ENCODE results near the gene RGS7.
"Not testable (repeated sequence)": the region's sequence is repeated elsewhere in the genome, so short reads cannot be mapped to it uniquely, and the experiment has no call there.

DNA sequence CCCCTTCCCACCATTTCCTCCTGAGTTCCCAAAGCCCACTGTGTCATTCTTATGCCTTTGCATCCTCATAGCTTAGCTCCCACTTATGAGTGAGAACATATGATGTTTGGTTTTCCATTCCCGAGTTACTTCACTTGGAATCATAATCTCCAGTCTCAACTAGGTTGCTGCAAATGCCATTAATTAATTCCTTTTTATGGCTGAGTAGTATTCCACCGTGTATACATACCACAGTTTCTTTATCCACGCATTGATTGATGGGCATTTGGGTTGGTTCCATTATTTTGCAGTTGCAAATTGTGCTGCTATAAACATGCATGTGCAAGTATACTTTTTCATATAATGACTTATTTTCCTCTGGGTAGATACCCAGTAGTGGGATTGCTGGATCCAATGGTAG is 622.3 kb downstream of the RGS7 start:
- not testable (repeated sequence) for TF ChIP-seq EP300, POLR2A, POLR2AphosphoS5 (IDR thresholded peaks at IDR 0.05)
- TF ChIP-seq, protein P1, sequence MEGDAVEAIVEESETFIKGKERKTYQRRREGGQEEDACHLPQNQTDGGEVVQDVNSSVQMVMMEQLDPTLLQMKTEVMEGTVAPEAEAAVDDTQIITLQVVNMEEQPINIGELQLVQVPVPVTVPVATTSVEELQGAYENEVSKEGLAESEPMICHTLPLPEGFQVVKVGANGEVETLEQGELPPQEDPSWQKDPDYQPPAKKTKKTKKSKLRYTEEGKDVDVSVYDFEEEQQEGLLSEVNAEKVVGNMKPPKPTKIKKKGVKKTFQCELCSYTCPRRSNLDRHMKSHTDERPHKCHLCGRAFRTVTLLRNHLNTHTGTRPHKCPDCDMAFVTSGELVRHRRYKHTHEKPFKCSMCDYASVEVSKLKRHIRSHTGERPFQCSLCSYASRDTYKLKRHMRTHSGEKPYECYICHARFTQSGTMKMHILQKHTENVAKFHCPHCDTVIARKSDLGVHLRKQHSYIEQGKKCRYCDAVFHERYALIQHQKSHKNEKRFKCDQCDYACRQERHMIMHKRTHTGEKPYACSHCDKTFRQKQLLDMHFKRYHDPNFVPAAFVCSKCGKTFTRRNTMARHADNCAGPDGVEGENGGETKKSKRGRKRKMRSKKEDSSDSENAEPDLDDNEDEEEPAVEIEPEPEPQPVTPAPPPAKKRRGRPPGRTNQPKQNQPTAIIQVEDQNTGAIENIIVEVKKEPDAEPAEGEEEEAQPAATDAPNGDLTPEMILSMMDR (IDR thresholded peaks at IDR 0.05), result not testable (repeated sequence)

Measured in gastroesophageal sphincter (tissue), 3 donors.